ENCODE measurements around the gene WNK2.
"Not testable (repeated sequence)": the region's sequence is repeated elsewhere in the genome, so short reads cannot be mapped to it uniquely, and the experiment has no call there.

DNA sequence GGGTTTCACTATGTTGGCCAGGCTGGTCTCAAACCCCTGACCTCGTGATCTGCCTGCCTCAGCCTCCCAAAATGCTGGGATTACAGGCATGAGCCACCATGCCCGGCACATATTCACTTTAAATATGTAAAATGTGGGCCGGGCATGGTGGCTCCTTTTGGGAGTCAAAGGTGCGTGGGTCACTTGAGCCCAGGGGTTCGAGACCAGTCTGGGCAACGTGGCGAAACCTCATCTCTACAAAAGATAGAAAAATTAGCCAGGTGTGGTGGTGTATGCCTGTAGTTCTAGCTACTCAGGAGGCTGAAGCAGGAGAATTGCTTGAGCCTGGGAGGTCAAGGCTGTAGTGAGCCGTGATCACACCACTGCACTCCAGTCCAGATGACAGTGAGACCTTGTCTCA is 67.4 kb downstream of the WNK2 start:
- TF ChIP-seq, protein P1, sequence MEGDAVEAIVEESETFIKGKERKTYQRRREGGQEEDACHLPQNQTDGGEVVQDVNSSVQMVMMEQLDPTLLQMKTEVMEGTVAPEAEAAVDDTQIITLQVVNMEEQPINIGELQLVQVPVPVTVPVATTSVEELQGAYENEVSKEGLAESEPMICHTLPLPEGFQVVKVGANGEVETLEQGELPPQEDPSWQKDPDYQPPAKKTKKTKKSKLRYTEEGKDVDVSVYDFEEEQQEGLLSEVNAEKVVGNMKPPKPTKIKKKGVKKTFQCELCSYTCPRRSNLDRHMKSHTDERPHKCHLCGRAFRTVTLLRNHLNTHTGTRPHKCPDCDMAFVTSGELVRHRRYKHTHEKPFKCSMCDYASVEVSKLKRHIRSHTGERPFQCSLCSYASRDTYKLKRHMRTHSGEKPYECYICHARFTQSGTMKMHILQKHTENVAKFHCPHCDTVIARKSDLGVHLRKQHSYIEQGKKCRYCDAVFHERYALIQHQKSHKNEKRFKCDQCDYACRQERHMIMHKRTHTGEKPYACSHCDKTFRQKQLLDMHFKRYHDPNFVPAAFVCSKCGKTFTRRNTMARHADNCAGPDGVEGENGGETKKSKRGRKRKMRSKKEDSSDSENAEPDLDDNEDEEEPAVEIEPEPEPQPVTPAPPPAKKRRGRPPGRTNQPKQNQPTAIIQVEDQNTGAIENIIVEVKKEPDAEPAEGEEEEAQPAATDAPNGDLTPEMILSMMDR (IDR thresholded peaks at IDR 0.05; ENCODE audit: insufficient read depth, low read length, poor library complexity, severe bottlenecking), result not testable (repeated sequence)
- TF ChIP-seq EZH2phosphoT487 (conservative IDR thresholded peaks at IDR 0.05; ENCODE audit: low read length), result not testable (repeated sequence)
